HG03064 (cell line): ENCODE data around the gene NRCAM.
"Not testable (repeated sequence)": the region's sequence is repeated elsewhere in the genome, so short reads cannot be mapped to it uniquely, and the experiment has no call there.

ENCODE experiments used
- ATAC-seq: cut with Tn5 transposase; IDR thresholded peaks from one replicate; pipeline ENCODE4 v1.9.1; 2021; ENCODE audit warnings: low read depth; ENCODE audit not compliant: unreplicated experiment

NRCAM gene

DNA sequence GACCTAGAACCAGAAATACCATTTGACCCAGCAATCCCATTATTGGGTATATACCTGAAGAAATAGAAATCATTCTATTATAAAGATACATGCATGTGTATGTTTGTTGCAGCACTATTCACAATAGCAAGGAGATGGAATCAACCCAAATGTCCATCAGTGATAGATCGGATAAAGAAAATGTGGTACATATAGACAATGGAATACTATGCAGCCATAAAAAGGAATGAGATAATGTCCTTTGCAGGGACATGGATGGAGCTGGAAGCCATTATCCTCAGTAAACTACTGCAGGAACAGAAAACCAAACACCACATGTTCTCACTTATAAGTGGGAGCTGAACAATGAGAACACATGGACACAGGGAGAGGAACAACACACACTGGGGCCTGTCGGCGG is 196.8 kb downstream of the NRCAM start:
- not testable (repeated sequence) for ATAC-seq

DNA sequence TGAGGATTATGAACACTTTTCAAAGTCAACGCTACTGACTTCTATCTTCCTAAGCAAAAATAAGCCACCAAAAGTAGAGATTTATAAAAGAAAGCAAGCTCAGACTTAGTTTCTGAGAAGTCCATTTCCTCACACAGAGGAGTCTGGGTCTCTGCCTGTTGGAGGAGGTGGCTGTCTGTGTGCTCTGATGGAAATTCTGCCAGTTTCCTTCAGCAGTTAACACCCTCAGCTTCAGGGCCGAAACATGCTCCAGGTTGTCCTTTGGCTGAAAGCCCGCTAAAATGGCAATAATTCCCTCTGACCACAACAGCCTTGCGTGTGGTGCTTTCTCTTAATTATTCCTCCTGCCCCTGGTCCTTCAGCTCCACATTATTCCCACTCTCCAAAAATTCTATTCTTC is 198.3 kb downstream of the NRCAM start:
- no peak for ATAC-seq

DNA sequence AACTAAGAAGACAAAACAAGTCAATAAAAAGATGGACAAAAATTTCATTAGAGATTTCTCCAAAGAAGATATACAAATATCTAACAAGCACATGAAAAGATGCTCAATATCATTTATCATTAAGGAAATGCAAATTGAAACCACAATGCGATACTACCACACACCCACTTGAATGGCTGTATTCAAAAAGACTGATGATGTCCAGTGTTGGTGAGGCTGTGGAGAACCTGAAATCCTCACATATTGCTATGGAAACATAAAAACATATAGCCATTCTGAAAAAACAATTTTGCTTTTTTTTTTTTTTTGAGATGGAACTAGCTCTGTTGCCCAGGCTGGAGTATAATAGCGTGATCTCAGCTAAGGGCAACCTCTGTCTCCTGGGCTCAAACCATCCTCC is 202.0 kb downstream of the NRCAM start:
- no peak for ATAC-seq

DNA sequence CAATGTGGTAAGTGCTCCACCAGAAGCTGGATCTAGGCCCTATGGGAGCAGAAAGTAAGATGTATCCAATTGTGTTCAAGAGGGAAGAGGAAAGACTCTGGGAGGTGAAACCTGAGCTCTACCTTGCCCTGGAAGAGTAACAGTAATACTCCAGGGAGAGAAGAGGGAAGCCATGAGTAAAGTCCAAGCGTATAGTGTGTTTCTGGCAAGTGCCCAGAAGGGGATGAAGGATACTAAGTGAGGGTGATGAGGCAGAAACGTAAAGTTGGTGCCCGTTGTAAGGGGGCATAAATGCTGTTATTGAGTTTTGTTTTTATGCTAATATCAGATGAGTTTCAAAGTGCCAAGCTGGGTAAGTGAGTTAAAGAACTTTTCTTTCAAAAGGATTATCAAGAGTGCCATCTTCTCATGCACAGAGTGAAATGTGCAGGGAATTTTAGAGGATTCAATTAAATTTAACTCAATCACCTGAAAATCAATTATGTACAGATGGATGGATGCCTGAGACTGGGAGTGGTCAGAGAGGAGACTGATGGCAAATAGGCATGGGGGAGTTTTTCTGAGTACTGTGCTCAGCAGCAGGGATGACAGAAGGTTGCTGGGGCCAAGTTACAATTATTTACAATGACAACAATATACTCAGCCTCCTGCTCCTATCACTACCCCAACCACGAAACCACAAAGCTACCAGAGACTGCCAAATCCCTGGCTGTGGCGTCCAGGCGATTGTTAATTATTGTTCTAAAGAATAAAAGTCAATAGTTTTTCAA is 202.8 kb downstream of the NRCAM start:
- no peak for ATAC-seq

DNA sequence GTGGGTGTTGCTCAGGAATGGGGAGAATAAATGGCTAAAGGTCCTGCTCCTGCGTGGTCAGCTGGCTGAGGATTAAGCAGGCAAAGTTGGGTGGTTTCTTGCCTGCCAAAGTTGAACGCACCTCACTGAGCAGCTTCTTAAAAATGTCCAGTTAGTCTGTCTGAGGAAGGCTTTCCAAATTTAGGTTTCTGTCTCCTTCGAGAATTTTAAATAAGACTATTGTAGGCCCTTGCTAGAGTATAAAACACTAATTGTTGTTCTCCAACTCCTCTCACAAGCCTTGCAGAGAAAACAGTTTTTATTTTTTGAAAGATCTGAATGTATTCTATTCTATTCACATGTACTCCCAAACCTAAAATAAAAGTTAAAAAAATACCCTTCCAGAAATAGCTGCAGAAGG is 204.1 kb downstream of the NRCAM start:
- ATAC-seq = no peak

- ATAC-seq = no peak
Measured at GRCh38 chr7:108251700-108252099, 204.5 kb downstream of the NRCAM start.

DNA sequence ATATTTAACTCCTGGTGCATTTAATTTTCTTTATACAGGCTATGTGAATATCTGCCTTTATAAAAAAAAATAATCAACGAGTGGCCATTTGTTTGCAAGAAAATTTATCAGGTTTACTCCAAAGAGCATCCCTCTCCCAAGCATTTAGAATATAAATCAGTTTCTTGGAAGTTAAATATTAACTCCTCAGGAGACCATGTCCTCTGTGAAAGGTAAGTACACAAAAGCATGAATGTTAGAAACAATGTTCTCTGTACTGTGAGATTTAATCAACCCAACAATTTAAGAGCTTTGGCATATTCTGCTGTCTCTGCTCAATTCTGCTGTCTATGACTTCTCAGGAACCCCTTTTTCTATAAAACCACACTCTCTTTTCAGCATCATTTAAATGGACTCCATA is 206.8 kb downstream of the NRCAM start:
- ATAC-seq = no peak

- no peak for ATAC-seq
Measured at GRCh38 chr7:108248821-108249220, 207.4 kb downstream of the NRCAM start.

- ATAC-seq = no peak
Measured at GRCh38 chr7:108248418-108248817, 207.8 kb downstream of the NRCAM start.

GRCh38 chr7:108247614-108248013 is 208.6 kb downstream of the NRCAM start:
- no peak for ATAC-seq

- peak; percentile 51 for ATAC-seq
Measured at GRCh38 chr7:108246227-108246837, 209.9 kb downstream of the NRCAM start.

GRCh38 chr7:108245523-108246226 is 210.6 kb downstream of the NRCAM start:
- ATAC-seq = no peak

- ATAC-seq = no peak
Measured at GRCh38 chr7:108244110-108244509, 212.1 kb downstream of the NRCAM start.

- no peak for ATAC-seq
Measured at GRCh38 chr7:108239501-108240225, 216.6 kb downstream of the NRCAM start.

- no peak for ATAC-seq
Measured at GRCh38 chr7:108236681-108237415, 219.4 kb downstream of the NRCAM start.

DNA sequence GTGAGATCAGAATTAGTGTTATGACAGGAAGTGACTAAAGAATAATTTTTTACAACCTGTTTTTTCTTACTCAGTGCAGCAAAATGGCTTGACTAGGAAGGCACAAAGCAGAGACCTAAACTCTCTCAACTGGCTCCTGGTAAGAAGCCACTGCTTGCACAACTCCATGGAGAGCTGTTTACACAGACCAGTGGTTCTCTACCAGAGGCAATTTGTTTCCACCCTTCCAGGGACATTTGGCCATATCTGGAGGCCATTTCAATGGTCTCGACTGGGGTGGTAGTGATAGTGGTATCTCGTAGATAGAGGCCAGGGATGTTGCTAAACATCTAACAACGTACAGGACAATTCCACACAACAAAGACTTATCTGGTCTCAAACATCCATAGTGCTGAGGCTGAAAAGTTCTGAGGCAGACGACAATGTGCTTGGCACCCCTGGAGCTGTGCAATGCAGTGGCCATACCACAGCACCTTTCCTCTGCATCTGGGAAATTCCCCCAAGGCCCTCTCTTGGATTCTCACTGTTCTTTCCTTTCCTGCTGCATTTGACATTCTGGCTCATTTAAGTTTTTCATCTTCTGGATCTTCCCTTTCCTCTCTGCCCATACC is 220.7 kb downstream of the NRCAM start:
- ATAC-seq = no peak

- no peak for ATAC-seq
Measured at GRCh38 chr7:108234971-108235450, 221.2 kb downstream of the NRCAM start.

DNA sequence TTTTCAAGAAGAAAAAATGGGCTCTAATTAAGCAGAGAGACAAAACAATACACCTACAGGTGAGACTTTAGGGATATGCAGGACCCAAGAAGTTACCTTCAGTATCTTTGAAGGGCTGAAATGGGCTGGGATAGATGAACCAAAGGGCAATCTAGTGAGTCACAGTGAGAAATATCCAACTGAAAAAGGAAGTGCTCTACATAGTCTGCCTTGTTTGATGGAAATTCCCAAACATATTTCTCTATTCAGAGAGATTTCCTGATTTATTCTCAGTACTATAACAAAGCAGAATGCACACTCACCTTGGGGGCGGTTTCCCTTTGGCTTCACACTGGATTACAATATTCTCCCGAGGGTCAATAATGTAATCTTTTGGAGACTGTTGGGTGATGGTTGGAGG is 222.0 kb downstream of the NRCAM start:
- ATAC-seq = no peak

DNA sequence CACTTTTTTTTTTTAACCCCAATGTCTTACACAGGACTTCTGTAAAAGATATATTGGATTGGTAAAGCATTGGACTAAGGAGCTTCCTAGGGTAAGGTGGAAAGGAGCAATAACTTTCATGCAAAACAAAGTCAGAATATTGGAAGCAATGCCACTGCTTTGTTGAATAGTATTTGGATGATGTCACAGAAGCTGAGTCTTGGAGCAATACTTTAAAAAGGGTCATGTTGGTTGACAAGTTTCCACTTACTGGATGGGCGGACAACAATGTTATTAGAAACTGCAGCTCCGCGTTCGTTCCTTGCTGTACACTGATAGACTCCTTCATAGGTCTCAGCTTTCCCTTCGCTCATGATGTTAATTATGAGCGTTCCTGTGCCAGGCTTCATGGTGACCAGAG is 224.2 kb downstream of the NRCAM start:
- no peak for ATAC-seq

DNA sequence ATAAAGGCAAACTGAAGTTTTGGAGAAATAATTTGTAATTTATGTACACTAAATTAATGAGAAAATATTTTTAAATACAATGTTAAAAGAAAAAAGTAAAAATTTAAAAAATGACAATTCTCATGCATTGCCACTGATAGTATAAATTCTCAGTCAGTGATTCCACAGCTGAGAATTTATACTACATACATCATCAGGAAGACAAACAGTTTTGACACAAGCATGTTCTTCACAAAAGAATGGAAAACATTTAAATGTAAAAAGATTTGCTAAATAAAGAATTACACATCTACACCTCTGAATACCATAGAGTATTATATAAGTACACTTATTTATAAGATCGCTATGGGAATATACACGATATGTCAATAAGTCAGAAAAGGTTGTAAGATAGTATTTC is 225.0 kb downstream of the NRCAM start:
- no peak for ATAC-seq
